Mucosa of rectum (tissue), 2 donors: ENCODE data around the gene DCLRE1B.

ENCODE experiments used
- H3K27ac ChIP-seq, 2 donors: one replicate each; pipeline ENCODE4 v1.7.0; 2013; ENCODE audit warnings: inconsistent platforms in 2 of 2, low read depth in 2 of 2, low read length in 2 of 2
- H3K27me3 ChIP-seq, 2 donors: one replicate each; pipeline ENCODE4 v1.7.0; 2013; ENCODE audit warnings: low read length in 2 of 2; ENCODE audit not compliant: control insufficient read depth in 2 of 2, insufficient read depth in 2 of 2
- H3K36me3 ChIP-seq, 2 donors: one replicate each; pipeline ENCODE4 v1.7.0; 2013; ENCODE audit warnings: low read length in 2 of 2; ENCODE audit not compliant: control insufficient read depth in 2 of 2, insufficient read depth in 2 of 2
- H3K4me1 ChIP-seq, 2 donors: one replicate each; pipeline ENCODE4 v1.7.0; 2013; ENCODE audit warnings: low read length in 2 of 2, mild to moderate bottlenecking in 1 of 2; ENCODE audit not compliant: control insufficient read depth in 2 of 2, insufficient read depth in 2 of 2
- H3K4me3 ChIP-seq, 2 donors: one replicate each; pipeline ENCODE4 v1.7.0; 2013; ENCODE audit warnings: low read length in 2 of 2
- H3K9ac ChIP-seq, 2 donors: one replicate each; pipeline ENCODE4 v1.7.0; 2013; ENCODE audit warnings: low read length in 2 of 2, low read depth in 1 of 2, mild to moderate bottlenecking in 1 of 2
- H3K9me3 ChIP-seq, 2 donors: one replicate each; pipeline ENCODE4 v1.7.0; 2013; ENCODE audit warnings: low read length in 2 of 2; ENCODE audit not compliant: control insufficient read depth in 2 of 2
- donor health status: healthy.
- donor health status: Normal muscosa, but diverticular disease.

DCLRE1B gene

DNA sequence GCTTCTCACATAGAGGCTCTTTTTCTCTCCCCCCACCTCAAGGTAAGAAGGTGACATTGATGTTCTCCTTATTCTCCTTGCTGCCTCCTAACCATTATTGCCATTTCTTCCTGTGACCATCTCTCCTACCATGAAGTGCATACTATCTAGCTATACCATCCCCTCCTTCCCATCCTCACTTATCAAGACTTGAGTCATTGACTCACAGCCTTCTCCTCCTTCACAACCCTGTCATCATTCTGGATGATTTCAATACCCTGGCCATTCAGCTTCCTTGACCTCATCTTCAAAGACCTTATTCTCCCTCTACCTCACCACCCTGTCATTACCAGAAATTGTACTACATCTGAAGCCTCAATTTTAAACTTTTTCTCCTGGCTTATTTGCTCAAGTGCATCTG is 13.1 kb downstream of the DCLRE1B start:
- Histone ChIP-seq H3K36me3 (no peaks in the 10 kb centered on the region), H3K4me3 (no peak overlapping the region), H3K9me3 (no peaks in the 10 kb centered on the region), H3K27ac (no peak overlapping the region), H3K4me1 (no peaks in the 10 kb centered on the region), H3K27me3 (no peaks in the 10 kb centered on the region), H3K9ac (no peak overlapping the region)

DNA sequence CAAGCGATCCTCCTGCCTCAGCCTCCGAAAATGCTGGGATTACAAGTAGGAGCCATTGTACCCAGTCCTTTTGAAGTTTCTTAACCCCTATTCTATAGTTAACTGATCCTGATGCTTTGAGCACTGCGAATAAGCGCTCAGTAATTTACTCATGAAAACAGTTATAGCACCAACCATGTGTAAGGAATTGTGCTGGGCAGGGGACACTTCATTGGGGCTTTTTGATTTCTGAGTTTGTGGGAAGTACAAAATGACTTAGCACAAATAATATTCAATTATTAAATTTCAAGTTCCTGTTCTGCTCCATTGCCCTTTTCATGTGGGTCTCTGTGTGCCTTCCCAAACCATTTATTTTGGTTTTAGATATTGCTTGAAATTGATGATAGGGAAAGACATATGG is 17.8 kb downstream of the DCLRE1B start:
- Histone ChIP-seq H3K36me3 (no peaks in the 10 kb centered on the region), H3K9me3 (no peaks in the 10 kb centered on the region), H3K27me3 (no peaks in the 10 kb centered on the region), H3K9ac (no peak overlapping the region), H3K4me3 (no peak overlapping the region), H3K27ac (no peak overlapping the region), H3K4me1 (peaks cover 0 to under 1% of the 10 kb centered on the region in 2 donors)

DNA sequence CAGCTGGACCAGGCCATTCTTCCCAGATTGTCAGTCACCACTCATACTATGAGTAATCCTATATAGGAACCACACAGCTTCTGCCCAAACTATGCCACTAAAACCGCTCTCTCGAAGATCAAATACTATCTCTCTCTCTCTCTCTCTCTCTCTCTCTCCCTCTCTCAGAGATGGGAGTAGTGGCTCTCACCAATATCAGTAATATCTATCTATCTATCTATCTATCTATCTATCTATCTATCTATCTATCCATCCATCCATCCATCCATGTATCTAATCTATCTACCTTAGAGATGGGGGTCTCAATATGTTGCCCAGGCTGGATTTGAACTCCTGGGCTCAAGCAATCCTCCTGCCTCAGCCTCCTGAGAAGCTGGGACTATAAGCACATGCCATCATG is 19.3 kb downstream of the DCLRE1B start:
- H3K4me3 ChIP-seq, result no peak overlapping the region
- no peaks in the 10 kb centered on the region for H3K36me3 ChIP-seq
- H3K4me1 ChIP-seq, result peaks cover 0 to 8% of the 10 kb centered on the region in 2 donors
- no peaks in the 10 kb centered on the region for H3K27me3 ChIP-seq
- no peak overlapping the region for H3K9ac ChIP-seq
- H3K27ac ChIP-seq, result no peak overlapping the region
- no peaks in the 10 kb centered on the region for H3K9me3 ChIP-seq

GRCh38 chr1:113928187-113928930 is 23.2 kb downstream of the DCLRE1B start:
- Histone ChIP-seq H3K27ac (peak overlapping the region; percentile 97 to 99), H3K4me3 (peak overlapping the region; percentile 90 to 92), H3K36me3 (no peaks in the 10 kb centered on the region), H3K9me3 (no peaks in the 10 kb centered on the region), H3K9ac (peak overlapping the region; percentile 97), H3K27me3 (no peaks in the 10 kb centered on the region), H3K4me1 (peaks cover 25 to 35% of the 10 kb centered on the region in 2 donors)

DNA sequence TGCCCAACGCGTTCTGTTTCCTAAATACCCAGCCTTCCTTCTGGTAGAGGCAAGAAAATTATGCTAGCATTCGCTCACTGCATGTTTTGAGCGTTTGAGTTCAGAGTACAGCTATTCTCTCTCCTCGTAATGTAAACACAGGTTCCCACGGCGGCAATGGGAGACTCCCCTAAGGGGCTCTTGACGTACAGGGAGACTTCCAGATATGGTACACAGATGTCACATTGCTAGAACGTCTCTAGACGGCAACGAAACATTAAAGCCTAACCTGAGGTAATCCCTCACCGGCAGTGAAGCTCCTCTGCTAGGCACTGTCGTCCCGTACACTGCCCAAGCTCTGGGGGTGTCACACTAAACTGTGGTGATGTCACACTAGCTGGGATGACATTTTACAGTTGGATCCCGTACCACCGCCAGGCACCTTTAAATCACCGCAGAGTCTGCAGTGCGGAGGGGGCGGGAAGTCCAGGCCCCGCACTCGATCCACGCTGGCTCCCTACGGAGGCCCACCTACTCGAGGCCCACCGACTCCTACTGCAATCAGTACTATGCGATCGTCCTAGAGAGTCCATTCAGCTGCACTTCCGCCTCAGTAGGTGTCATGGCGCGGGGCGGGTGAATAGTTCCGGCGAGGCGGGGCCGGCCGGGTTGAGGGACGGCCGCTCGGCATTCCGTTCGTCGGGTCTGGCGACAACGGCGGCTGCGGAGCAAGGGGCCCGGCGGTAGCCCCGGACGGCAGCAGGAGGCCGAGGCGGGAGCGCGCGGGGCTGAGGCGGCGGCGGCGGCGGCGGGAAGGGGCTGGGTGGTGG is 24.0 kb downstream of the DCLRE1B start, which contains the start of gene HIPK1:
Gene HIPK1, plus strand, starts transcription at position 384 of the 809 bp plus-strand sequence.
- Histone ChIP-seq H3K9ac (peak within 1 kb of the TSS; percentile 97), H3K4me3 (peak within 1 kb of the TSS; percentile 92 to 96), H3K9me3 (no peaks in the 10 kb centered on the region), H3K36me3 (no peaks in the 10 kb centered on the region), H3K27ac (peak within 1 kb of the TSS; percentile 97 to 99), H3K4me1 (peaks cover 25 to 39% of the 10 kb centered on the region in 2 donors), H3K27me3 (no peaks in the 10 kb centered on the region)

GRCh38 chr1:113929750-113930498 is 24.8 kb downstream of the DCLRE1B start:
- peaks cover 25 to 39% of the 10 kb centered on the region in 2 donors for H3K4me1 ChIP-seq
- no peaks in the 10 kb centered on the region for H3K27me3 ChIP-seq
- H3K9me3 ChIP-seq, result no peaks in the 10 kb centered on the region
- H3K27ac ChIP-seq, result peak overlapping the region; percentile 97 to 99
- H3K4me3 ChIP-seq, result peak overlapping the region; percentile 92 to 96
- peak overlapping the region; percentile 97 for H3K9ac ChIP-seq
- no peaks in the 10 kb centered on the region for H3K36me3 ChIP-seq

DNA sequence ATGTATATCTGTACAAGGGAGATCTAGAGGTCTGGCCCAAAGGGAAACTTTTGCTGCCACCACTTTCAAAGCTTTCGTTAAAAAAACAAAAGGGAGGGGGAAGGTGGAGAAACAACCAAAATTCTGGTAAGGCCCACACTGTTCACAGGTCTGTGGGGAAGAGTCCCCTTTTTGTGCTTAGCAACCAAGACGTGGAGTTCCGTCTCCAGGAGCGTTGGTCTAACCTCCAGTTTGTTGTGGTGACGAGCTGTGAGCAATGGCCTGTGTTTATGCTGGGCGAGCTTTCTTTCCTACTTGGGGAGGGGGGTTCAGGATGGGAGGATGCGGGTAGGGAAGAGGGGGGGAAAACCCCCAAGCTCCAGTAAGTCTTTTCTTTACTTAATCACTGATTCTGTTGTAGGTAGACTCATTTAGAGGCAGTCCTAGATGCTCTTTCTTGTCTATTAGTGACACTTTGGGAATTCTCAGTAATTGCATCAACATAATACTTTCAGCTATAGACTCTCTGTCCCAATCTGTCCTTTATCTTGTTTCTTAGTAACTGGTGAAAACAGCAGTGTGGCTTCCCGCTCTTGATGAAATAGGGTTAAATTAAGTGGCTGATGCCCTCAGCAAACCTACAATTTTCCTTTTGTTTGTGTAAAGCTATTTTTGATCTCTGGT is 25.5 kb downstream of the DCLRE1B start:
- peak overlapping the region; percentile 92 to 96 for H3K4me3 ChIP-seq
- H3K36me3 ChIP-seq, result no peaks in the 10 kb centered on the region
- H3K27ac ChIP-seq, result peak overlapping the region; percentile 97 to 99
- H3K9me3 ChIP-seq, result no peaks in the 10 kb centered on the region
- peaks cover 25 to 39% of the 10 kb centered on the region in 2 donors for H3K4me1 ChIP-seq
- H3K9ac ChIP-seq, result peak overlapping the region; percentile 97
- H3K27me3 ChIP-seq, result no peaks in the 10 kb centered on the region

- Histone ChIP-seq H3K36me3 (no peaks in the 10 kb centered on the region), H3K9me3 (no peaks in the 10 kb centered on the region), H3K4me3 (peak overlapping the region; percentile 92 to 96), H3K27ac (peak overlapping the region; percentile 63 to 99), H3K4me1 (peaks cover 25 to 39% of the 10 kb centered on the region in 2 donors), H3K9ac (peak overlapping the region; percentile 34 to 42), H3K27me3 (no peaks in the 10 kb centered on the region)
Measured at GRCh38 chr1:113931451-113931851, 26.3 kb downstream of the DCLRE1B start.

- Histone ChIP-seq H3K9me3 (no peaks in the 10 kb centered on the region), H3K4me3 (no peak overlapping the region), H3K27ac (no peak overlapping the region), H3K36me3 (no peaks in the 10 kb centered on the region), H3K4me1 (peaks cover 25 to 31% of the 10 kb centered on the region in 2 donors), H3K27me3 (no peaks in the 10 kb centered on the region), H3K9ac (no peak overlapping the region)
Measured at GRCh38 chr1:113934006-113934405, 28.9 kb downstream of the DCLRE1B start.
